Measurements from ENCODE around the gene RAB4A. TPM values are rescaled to one million over a fixed set of nuclear protein-coding genes. Genes with fewer than 3 reads are reported as not detected.

The RAB4A gene
- total RNA-seq, 4 donors from 2014 or later = 22.1 to 36.7 (median 23.4) TPM

GRCh38 chr1:229247871-229248270 is 23.0 kb upstream of the RAB4A start:
- Histone ChIP-seq H3K9me3 (peaks cover 0 to 3% (median 0%) of the 10 kb centered on the region in 4 donors), H3K4me3 (no peak overlapping the region), H3K27ac (no peak overlapping the region), H3K36me3 (no peaks in the 10 kb centered on the region), H3K4me1 (peaks cover 0 to 4% (median 0%) of the 10 kb centered on the region in 4 donors), H3K27me3 (no peaks in the 10 kb centered on the region)
- DNase-seq = no peak
- TF ChIP-seq CTCF (IDR thresholded peaks at IDR 0.05) (no peak), POLR2A (IDR thresholded peaks at IDR 0.05) (no peak)

GRCh38 chr1:229248821-229249817 is 21.8 kb upstream of the RAB4A start:
- Histone ChIP-seq H3K4me3 (no peak overlapping the region), H3K27me3 (no peaks in the 10 kb centered on the region), H3K27ac (no peak overlapping the region), H3K4me1 (peaks cover 0 to 11% (median 0%) of the 10 kb centered on the region in 4 donors), H3K36me3 (no peaks in the 10 kb centered on the region), H3K9me3 (peaks cover 0 to 2% (median 0%) of the 10 kb centered on the region in 4 donors)
- TF ChIP-seq CTCF (IDR thresholded peaks at IDR 0.05) (no peak), POLR2A (IDR thresholded peaks at IDR 0.05) (no peak)
- no peak for DNase-seq

GRCh38 chr1:229249854-229250644 is 20.9 kb upstream of the RAB4A start:
- TF ChIP-seq POLR2A (IDR thresholded peaks at IDR 0.05) (no peak), CTCF (IDR thresholded peaks at IDR 0.05) (no peak)
- no peaks in the 10 kb centered on the region for H3K36me3 ChIP-seq
- H3K4me3 ChIP-seq = no peak overlapping the region
- no peaks in the 10 kb centered on the region for H3K9me3 ChIP-seq
- DNase-seq = no peak
- peaks cover 0 to 11% (median 0%) of the 10 kb centered on the region in 4 donors for H3K4me1 ChIP-seq
- no peak overlapping the region for H3K27ac ChIP-seq
- no peaks in the 10 kb centered on the region for H3K27me3 ChIP-seq

GRCh38 chr1:229251185-229251584 is 19.7 kb upstream of the RAB4A start:
- H3K27ac ChIP-seq = no peak overlapping the region

More at GRCh38 chr1:229251185-229251584, 19.7 kb upstream of the RAB4A start:
- H3K4me3 ChIP-seq = no peak overlapping the region
- TF ChIP-seq CTCF (IDR thresholded peaks at IDR 0.05) (no peak), POLR2A (IDR thresholded peaks at IDR 0.05) (no peak)
- H3K9me3 ChIP-seq = no peaks in the 10 kb centered on the region
- no peak for DNase-seq
- no peaks in the 10 kb centered on the region for H3K36me3 ChIP-seq
- peaks cover 0 to 11% (median 0%) of the 10 kb centered on the region in 4 donors for H3K4me1 ChIP-seq
- no peaks in the 10 kb centered on the region for H3K27me3 ChIP-seq

All from Peyer's patch (tissue), 4 donors.